NCI-H82 (cell line): ENCODE measurements around the gene BPIFA3.

Experiments used
- DNase-seq: peaks from one replicate; lab custom pipeline; 2025; lab: John Stamatoyannopoulos, UW

The BPIFA3 gene

GRCh38 chr20:33224399-33224798 is 7.2 kb downstream of the BPIFA3 start:
- DNase-seq: no peak

- peak; percentile 15 for DNase-seq
These were observed 12.7 kb downstream of the BPIFA3 start for GRCh38 chr20:33229843-33230242.

DNA sequence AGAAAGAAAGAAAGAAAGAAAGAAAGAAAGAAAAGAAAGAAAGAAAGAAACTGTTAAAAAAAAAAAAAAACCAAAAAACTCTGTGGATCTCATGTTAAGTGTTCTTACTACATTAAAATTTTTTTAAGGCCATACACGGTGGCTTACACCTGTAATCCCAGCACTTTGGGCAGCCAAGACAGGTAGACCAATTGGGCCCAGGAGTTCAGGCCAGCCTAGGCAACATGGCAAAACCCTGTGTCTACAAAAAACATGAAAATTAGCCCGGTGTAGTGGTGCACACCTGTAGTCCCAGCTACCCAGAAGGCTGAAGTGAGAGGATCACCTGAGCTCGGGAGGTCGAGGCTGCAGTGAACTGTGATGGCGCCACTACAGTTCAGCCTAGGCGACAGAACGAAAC is 14.1 kb downstream of the BPIFA3 start:
- no peak for DNase-seq

DNA sequence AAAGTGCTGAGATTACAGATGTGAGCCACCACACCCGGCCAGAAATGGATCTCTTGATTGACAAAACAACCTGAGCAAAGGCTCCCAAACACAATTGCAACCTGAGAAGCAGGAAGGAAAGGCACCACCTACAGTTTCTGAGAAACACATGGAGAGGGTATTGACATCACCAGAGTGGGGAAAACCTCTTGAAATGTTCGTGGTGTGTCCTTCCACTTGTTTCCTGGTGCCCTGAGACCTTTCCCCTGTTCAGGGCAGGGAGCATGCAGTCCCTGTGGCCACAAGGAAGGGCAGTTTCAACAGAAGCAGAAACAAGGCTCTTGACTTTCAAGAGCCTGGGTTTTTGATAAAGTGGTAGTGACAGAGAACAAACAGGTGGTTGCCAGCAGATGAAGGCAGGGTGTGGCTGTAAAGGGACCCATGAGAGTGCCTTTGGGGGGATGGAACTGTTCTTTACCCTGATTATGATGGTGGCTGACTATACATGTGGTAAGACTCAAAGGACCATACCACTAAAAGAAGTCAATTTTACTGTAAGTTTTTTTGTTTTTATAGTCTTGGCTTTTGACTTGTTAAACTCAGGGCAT is 15.4 kb downstream of the BPIFA3 start:
- no peak for DNase-seq

DNA sequence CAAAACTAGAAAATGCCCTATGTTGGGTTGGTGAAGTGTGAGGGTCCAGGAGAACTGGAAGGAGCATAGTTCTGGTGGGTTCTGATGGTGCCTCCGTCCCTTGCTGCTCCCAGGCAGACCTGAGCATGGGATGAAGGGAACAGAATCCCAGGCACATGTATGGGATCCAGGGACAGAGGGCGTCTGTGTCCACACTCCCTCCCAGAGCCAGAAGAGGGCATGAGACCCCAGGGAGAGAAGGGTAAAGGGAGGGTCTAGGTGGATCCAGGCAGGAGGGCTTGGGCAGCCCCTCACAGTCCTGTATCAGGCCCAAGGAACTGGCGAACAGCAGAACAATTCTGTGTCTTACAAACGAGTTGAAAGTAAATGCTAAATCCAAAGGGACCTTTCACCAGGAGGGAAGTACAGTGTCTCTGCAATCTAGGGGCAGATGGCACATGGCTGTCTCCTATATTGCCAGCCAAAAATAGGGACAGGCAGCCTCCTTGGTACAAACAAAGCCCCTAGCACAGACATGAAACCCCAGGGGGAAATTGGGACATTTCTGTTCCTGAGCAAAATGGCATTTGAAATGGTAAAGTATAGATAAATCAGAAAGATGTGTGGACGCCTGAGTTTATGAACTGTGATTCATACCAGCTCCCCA is 16.1 kb downstream of the BPIFA3 start:
- DNase-seq: peak; percentile 81

DNA sequence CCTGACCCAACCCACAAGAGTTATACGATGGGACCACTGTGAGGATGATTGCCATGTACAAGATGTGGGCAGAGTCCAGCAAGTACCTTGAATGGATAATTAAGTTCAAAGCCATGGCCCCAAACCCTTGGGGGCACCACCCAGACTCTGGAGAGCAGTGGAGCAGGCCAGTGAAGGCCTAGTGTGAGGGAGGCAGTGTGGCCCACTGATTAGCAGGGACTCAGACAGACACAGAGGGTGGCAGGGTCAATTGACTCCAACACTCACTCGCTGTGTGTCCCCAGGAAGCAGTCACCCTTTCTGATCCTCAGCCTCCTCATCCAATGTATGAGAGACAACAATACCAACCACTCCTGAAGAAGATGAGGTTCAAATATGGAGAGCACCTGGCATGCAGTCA is 16.9 kb downstream of the BPIFA3 start:
- no peak for DNase-seq

DNA sequence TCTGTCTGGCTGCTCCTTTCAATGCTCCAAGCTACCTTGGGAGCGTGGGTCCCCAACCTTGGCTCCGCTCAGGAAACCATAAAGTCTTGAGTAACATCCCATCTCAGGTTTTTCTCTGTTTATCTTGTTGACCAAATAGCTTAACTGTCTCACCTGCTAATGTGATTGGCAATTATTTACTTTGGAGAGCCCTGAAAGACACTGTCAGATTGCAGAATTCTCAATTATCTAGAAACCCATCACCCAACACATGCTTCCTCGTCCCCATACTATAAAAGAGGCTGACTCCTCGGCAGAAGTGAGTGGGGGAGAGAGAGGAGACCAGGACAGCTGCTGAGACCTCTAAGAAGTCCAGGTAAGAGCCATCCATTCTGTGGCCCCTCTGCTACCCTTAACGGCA is 18.5 kb downstream of the BPIFA3 start, which contains the start of gene BPIFA1:
BPIFA1 (plus strand) TSS at position 301 of the 400 bp plus-strand sequence. CDS start 1,716 bp downstream, outside the sequence.
- no peak for DNase-seq

GRCh38 chr20:33236351-33236750 is 19.2 kb downstream of the BPIFA3 start:
- DNase-seq: no peak

DNA sequence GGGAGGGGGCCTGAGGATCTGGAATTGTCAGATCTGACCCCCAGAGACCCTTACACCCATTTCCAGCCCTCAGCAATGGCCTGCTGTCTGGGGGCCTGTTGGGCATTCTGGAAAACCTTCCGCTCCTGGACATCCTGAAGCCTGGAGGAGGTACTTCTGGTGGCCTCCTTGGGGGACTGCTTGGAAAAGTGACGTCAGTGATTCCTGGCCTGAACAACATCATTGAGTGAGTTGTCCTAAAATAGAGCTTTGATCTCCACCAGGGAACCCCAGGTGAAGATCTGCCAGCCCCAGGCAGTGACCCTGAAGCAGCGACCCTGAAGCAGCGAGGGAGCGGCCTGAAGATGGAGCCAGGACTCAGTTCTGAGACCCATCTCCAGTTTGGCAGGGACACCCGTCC is 20.8 kb downstream of the BPIFA3 start:
- DNase-seq: no peak

DNA sequence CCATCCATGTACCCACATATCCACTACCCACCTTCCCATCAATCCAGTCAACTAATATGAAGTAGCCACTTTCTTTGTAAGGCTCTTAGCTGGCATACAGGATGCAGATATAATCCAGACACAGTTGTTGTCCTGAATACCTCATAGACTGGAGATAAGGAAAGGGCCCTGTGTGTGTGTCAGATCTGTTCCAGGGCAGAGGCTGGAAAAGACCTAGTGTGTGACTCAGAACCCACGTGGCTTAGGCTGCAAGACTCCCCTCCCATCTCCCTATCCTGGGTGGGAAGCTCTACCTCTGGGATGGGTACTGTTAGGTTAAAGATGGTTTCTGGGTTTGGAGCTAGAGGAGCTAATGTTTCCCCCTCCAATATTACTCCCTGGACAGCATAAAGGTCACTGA is 22.3 kb downstream of the BPIFA3 start:
- DNase-seq: no peak

DNA sequence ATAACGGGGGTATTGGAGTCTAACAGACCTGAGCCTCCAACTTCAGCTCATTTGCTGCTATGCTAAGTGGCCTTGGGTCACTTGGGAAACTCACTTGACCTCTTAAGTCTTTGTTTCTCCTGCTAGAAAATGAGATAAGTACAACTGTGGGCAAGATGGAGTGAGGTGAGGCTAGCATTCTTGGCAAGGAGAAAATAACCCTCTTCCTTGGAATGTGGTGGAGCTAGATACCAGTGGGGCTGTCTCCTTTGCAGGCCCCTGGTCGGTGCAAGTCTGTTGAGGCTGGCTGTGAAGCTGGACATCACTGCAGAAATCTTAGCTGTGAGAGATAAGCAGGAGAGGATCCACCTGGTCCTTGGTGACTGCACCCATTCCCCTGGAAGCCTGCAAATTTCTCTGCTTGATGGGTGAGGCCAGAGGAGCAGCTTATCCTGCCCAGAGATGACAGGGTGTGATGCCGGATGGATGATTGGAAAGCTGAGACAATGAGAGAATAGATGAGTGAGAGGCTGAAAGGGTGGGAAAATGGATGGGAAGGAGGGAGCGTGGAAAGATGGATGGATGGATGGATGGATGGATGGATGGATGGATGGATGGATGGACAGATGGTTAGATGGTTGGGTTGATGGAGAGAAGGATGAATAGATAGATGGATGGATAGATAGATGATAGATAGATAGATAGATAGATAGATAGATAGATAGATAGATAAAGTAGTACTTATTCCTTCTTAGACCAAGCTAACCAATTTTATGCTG is 23.0 kb downstream of the BPIFA3 start:
- no peak for DNase-seq

DNA sequence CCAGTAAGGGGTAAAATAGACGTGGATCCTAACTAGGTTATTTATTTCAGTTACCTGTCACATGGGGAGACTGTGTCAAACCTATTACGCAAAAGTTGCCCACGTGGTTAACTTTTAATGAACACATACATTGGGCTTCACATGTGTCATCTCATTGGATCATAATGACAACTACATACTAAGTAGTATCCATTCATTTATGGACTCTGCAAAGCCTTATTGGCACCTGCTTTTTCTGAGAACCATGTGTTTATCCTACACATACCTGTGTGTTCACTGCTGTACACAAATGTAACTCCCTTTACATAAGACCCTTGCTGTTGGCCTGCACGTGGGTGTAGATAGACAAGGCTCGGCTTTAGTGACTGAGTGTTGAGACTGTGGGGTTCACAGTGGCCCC is 23.8 kb downstream of the BPIFA3 start:
- DNase-seq: no peak

DNA sequence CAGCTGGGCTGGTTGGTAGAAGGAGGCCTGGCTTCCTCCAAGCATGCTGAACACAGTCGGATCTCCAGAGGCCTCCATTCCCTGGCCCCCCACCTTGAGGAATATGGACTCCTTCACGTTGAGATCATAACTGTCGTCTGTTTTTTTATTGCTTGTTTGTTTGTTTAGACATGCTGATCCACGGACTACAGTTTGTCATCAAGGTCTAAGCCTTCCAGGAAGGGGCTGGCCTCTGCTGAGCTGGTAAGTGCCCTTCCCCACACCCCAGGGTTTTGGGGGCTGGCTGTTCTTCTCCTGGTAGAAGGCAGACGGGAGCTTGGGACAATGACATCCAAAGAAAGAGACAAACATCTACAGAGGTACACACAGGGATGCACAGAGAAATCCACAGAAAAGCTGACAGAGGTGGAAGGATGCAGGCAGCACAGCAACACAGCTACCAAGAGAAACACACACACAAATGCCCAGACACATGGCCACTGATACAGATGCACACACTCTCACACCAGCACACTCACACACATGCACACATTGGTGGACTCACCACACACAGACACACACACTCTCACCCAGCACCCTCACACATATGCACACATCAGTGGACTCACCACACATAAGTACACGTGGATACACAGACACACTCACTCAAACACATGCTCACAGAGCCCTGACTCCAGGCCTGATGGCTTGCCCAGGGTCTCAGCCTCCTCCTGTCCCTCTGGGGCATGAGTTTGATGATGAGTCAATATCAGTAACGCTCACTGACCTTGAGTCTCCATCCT is 25.4 kb downstream of the BPIFA3 start:
- no peak for DNase-seq

DNA sequence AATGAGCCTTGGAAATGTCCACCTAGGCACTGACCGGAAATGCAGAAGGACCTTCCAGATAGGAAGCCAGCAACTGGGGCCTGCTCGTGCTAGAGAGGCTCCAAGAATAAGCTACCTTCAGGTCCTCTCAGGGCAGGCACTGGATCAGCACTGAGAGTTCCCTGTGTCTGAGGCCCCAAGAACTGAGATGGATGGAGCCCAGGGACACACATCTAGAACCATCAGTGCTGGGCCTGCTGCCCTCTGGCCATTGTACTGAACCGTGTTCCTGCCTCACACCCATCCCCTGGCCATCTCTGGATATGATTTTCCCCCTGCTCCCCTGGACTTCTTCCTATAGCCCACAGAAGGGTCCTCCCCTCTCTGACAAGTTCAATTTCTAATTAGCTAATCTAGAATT is 28.9 kb downstream of the BPIFA3 start:
- no peak for DNase-seq

- DNase-seq: peak; percentile 86
These were observed 32.3 kb downstream of the BPIFA3 start for GRCh38 chr20:33249456-33249855.

GRCh38 chr20:33250666-33251065 is 33.5 kb downstream of the BPIFA3 start:
- peak; percentile 91 for DNase-seq

DNA sequence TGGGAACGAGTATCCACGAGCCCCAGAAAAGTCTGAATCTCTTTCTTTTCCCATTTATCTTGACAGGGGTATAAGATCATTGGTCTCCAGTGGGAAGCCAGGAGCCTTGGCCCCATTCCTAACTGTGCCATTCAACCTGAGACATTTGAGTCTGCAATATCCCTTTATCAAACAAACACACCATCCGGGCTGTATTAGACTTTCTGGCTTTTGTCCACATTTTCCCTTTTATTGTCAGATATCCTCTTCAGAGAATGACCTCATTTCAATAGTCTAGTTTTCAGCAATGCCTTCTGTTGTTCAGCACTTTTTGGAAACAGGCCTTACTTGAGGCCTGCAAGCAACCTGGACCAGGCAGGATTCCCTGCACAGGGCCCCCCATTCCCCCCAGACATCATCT is 34.3 kb downstream of the BPIFA3 start:
- DNase-seq: no peak

DNA sequence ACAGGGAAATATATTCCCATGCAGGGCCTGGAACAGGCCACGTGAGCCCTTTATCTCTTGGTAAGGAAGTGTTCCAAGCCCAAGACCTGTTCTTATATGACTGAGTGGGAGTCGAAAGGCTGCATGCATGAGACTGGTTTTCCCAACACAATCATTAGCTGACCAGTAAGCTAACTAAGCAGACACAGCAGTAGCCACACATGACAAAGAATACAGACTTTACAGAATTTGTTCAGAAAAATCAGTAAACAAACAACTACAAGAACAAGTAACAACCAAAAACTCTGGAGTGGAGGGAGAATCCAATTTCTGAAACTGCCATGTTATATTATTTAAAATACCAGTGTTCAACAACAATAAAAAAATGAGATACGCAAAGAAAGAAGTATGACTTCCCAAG is 35.3 kb downstream of the BPIFA3 start:
- no peak for DNase-seq

DNA sequence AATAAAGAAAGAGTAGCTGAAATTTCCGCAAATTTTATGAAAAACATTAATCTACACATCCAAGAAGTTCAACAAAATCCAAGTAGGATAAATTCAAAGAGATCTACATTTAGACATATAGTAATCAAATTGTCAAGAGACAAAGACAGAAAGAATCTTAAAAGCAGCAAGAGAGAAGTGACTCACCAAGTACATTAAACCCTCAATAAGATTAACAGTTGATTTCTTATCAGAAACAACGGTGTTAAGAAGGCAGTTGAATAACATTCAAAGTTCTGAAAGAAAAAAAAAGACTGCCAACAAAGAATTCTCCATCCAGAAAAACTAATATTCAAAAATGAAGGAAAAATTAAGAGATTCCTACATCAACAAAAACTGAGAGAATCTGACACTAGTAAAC is 37.9 kb downstream of the BPIFA3 start:
- DNase-seq: no peak

GRCh38 chr20:33257237-33257636 is 40.1 kb downstream of the BPIFA3 start:
- DNase-seq: no peak

DNA sequence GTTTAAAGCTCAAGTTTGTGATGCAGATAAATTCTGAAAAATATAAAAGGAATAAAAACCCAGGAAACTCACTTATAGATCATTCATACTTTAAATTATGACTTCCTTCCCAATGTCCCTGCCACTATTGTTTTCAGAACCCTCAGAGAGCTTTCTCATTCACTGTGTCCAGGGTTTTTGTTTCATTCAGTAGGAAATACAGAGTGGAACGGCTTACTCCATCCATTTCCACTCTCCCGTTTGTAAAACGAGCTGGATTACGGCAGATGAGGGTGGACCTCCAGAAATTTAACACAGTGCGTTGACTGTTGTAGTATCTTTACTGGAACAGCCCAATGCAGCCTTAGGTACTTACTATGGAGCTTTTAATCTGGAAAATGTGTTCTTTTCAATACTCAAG is 42.2 kb downstream of the BPIFA3 start:
- DNase-seq: no peak

DNA sequence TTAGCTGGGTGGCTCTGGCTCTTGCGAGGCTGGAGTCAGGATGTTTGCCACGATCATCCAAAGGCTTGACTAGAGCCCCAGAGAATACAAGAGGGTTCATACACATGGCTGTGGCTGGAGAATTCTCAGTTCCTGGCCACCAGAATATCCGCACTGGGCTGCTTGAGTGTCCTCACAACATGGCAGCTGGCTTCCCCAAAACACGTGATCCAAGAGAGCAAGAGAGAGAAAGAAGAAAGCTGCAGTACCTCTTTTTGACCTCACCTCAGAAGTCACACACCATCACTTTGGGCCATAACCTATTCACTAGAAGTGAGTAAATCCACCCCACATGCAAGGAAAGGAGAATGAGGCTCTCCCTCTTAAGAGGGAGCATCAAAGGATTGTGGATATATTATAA is 44.3 kb downstream of the BPIFA3 start:
- DNase-seq: no peak

- peak; percentile 92 for DNase-seq
These were observed 45.5 kb downstream of the BPIFA3 start for GRCh38 chr20:33262658-33263065.
